ENCODE results near the gene PKDCC. TPM values are rescaled to one million over a fixed set of nuclear protein-coding genes. Genes with fewer than 3 reads are reported as not detected.

The PKDCC gene
- total and polyA plus RNA-seq, 2 of the 13 experiments (the other 11 are each of a cell fraction or from before 2014, with no cell fraction given) = 52.6 to 58.8 TPM

DNA sequence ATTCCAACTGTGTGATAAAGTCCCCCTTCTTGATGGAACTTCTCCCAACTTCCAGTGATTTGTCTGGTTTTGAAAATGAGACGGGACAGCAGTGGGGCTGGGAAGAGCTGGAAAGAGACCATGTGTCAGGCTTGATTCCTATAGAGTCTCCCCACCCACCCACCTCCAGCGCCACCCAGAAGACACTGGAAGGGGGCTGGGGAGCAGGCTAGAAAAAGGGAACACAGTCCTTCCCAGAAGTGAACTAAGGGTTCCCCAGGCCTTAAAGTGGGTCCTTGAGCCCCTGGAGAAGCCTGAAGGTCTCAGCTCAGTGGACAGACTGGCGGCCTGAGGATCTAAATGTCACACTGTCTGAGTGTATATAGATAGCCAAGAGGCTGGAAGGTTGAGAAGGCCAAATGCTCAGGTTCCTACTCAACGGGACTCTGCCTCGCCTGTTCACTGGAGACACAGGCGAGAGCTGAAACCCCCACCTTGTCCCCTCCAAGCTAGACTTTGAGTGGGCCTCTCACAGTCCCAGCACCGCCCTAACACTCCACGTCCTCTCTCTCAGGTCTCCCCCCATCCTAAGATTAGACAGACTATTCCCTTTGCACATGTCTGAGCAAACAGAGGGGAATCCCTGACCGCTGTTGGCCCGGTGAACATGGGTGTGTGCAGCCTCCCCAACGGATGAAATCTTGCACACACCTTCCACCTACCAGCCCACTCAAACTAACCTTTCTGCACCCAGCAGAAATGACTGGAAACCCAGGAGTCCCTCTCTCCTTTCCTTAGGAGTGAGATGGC is 1.6 kb downstream of the PKDCC start (continued):
- TF ChIP-seq MAX (IDR thresholded peaks at IDR 0.05) (0 out of 2 replicates have a peak, but pooled peaks have one; percentile 16), ZFY (CRISPR knock-in tag; IDR thresholded peaks at IDR 0.05) (0 out of 2 replicates have a peak, but pooled peaks have one; percentile 20), HES4 (CRISPR knock-in tag; IDR thresholded peaks at IDR 0.05; ENCODE audit: borderline replicate concordance) (no peak), ZNF292 (CRISPR knock-in tag; IDR thresholded peaks at IDR 0.05; ENCODE audit: borderline replicate concordance, low read depth) (0 out of 2 replicates have a peak, but pooled peaks have one; percentile 24), AHR (CRISPR knock-in tag; IDR thresholded peaks at IDR 0.05) (no peak), ZNF460 (CRISPR knock-in tag; IDR thresholded peaks at IDR 0.05; ENCODE audit: borderline replicate concordance) (no peak), IRX3 (CRISPR knock-in tag; IDR thresholded peaks at IDR 0.05; ENCODE audit: borderline replicate concordance, low read depth) (no peak), ZNF720 (CRISPR knock-in tag; IDR thresholded peaks at IDR 0.05) (no peak), UBTF (CRISPR knock-in tag; IDR thresholded peaks at IDR 0.05) (peak; percentile 45), FLYWCH1 (CRISPR knock-in tag; IDR thresholded peaks at IDR 0.05) (no peak), ZMYM4 (CRISPR knock-in tag; IDR thresholded peaks at IDR 0.05) (no peak), CBX5 (CRISPR knock-in tag; IDR thresholded peaks at IDR 0.05; ENCODE audit: borderline replicate concordance) (0 out of 2 replicates have a peak, but pooled peaks have one; percentile 10), ZNF703 (CRISPR knock-in tag; IDR thresholded peaks at IDR 0.05; ENCODE audit: borderline replicate concordance) (no peak), MEIS2 (CRISPR knock-in tag; IDR thresholded peaks at IDR 0.05) (no peak), PTBP1 (IDR thresholded peaks at IDR 0.05; ENCODE audit: low read depth, low read length, poor library complexity, severe bottlenecking) (no peak)
- TF ChIP-seq, protein P1, sequence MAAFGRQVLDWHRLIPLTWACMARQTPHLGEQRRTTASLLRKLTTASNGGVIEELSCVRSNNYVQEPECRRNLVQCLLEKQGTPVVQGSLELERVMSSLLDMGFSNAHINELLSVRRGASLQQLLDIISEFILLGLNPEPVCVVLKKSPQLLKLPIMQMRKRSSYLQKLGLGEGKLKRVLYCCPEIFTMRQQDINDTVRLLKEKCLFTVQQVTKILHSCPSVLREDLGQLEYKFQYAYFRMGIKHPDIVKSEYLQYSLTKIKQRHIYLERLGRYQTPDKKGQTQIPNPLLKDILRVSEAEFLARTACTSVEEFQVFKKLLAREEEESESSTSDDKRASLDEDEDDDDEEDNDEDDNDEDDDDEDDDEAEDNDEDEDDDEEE (CRISPR knock-in tag; IDR thresholded peaks at IDR 0.05) = no peak
- TF ChIP-seq, protein P2, sequence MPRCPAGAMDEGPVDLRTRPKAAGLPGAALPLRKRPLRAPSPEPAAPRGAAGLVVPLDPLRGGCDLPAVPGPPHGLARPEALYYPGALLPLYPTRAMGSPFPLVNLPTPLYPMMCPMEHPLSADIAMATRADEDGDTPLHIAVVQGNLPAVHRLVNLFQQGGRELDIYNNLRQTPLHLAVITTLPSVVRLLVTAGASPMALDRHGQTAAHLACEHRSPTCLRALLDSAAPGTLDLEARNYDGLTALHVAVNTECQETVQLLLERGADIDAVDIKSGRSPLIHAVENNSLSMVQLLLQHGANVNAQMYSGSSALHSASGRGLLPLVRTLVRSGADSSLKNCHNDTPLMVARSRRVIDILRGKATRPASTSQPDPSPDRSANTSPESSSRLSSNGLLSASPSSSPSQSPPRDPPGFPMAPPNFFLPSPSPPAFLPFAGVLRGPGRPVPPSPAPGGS (CRISPR knock-in tag; IDR thresholded peaks at IDR 0.05) = 0 out of 2 replicates have a peak, but pooled peaks have one; percentile 37
- TF ChIP-seq, protein P3, sequence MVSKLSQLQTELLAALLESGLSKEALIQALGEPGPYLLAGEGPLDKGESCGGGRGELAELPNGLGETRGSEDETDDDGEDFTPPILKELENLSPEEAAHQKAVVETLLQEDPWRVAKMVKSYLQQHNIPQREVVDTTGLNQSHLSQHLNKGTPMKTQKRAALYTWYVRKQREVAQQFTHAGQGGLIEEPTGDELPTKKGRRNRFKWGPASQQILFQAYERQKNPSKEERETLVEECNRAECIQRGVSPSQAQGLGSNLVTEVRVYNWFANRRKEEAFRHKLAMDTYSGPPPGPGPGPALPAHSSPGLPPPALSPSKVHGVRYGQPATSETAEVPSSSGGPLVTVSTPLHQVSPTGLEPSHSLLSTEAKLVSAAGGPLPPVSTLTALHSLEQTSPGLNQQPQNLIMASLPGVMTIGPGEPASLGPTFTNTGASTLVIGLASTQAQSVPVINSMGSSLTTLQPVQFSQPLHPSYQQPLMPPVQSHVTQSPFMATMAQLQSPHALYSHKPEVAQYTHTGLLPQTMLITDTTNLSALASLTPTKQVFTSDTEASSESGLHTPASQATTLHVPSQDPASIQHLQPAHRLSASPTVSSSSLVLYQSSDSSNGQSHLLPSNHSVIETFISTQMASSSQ (IDR thresholded peaks at IDR 0.05; ENCODE audit: low read depth) = no peak
- TF ChIP-seq, protein P3 (CRISPR knock-in tag; IDR thresholded peaks at IDR 0.05; ENCODE audit: borderline replicate concordance) = no peak

Measured in HepG2 (cell line).